PC-3 (cell line): Measurements from ENCODE around the gene SLC8A3.

Source experiments
- CTCF ChIP-seq: fragments of 300-600 bp; sonication (generic); conservative IDR thresholded peaks from 2 replicates; pipeline ENCODE4 v1.5.1; 2017; ENCODE audit warnings: antibody characterized with exemption, low read depth, mild to moderate bottlenecking, low read length
- EZH2 ChIP-seq: fragments of 300-600 bp; sonication (generic); IDR thresholded peaks from one replicate; pipeline ENCODE4 v1.6.1; 2017; ENCODE audit warnings: antibody characterized with exemption, mild to moderate bottlenecking, low read length; ENCODE audit not compliant: unreplicated experiment

DNA sequence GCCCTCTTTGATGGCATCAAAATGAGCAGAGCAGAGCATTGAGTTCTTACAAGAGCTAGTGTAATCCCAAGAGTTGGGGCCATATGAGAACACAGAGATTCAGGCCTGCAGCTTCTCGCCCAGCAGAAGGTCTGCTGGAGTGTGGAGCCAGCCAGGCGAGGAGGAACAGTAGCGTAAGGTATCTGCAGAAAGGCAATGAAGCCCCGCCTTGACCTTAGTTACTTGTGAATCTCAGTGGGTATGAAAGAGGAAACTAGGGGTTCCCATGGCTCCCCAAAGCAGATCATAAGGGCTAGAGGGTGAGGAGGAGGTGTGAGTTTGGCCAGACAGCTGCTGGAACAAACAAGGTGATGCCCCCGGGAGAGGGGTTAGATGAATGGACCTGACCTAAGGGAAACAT is 49.4 kb downstream of the SLC8A3 start:
- TF ChIP-seq CTCF (no peak), EZH2 (no peak)
